ENCODE results near the gene B4GALNT3. TPM values are rescaled to one million over a fixed set of nuclear protein-coding genes. Genes with fewer than 3 reads are reported as not detected.

The B4GALNT3 gene
- total RNA-seq, 4 donors from 2014 or later, result 30.7 to 66.2 (median 35.0) TPM

DNA sequence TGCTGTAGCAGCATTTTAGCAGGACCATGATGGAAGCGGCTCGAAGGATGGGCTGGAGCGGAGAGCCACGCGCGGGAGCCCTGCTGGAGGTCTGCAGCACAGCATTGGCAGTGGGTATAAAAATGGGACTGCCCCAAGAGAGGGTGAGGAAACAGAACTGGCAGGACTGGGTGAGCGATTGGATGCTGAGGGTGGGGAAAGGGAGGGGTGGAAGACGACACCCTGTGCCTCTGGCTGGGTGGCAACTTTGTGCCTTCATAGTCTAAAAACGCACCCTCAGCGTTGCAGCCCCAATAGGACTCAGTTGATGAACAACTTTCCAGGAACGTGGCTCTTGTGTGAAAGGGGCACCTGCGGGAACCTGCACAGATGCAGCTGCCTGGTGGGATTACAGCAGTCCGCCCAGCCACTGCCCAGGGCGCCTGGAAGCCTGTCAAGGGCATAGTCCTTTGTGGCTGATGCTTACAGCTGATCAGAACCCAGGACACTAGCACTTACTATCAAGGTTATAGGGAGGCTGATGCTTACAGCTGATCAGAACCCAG is 130.5 kb downstream of the B4GALNT3 start:
- 55% methylated on average over 12 of the region's 14 CpGs for WGBS
- no peak overlapping the region for H3K4me3 ChIP-seq
- no peaks in the 10 kb centered on the region for H3K36me3 ChIP-seq
- H3K4me1 ChIP-seq, result peaks cover 16% of the 10 kb centered on the region
- no peak overlapping the region for H3K27ac ChIP-seq
- no peaks in the 10 kb centered on the region for H3K27me3 ChIP-seq
- TF ChIP-seq, protein P1, sequence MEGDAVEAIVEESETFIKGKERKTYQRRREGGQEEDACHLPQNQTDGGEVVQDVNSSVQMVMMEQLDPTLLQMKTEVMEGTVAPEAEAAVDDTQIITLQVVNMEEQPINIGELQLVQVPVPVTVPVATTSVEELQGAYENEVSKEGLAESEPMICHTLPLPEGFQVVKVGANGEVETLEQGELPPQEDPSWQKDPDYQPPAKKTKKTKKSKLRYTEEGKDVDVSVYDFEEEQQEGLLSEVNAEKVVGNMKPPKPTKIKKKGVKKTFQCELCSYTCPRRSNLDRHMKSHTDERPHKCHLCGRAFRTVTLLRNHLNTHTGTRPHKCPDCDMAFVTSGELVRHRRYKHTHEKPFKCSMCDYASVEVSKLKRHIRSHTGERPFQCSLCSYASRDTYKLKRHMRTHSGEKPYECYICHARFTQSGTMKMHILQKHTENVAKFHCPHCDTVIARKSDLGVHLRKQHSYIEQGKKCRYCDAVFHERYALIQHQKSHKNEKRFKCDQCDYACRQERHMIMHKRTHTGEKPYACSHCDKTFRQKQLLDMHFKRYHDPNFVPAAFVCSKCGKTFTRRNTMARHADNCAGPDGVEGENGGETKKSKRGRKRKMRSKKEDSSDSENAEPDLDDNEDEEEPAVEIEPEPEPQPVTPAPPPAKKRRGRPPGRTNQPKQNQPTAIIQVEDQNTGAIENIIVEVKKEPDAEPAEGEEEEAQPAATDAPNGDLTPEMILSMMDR (IDR thresholded peaks at IDR 0.05), result no peak
- no peak for TF ChIP-seq POLR2AphosphoS5 (IDR thresholded peaks at IDR 0.05)
- TF ChIP-seq POLR2A (IDR thresholded peaks at IDR 0.05), result no peak
- TF ChIP-seq EP300 (IDR thresholded peaks at IDR 0.05), result no peak
- H3K9me3 ChIP-seq, result no peaks in the 10 kb centered on the region
- DNase-seq (ENCODE audit: low spot score in 2 of 2), result peak in 1 of 2 donors; percentile 55

DNA sequence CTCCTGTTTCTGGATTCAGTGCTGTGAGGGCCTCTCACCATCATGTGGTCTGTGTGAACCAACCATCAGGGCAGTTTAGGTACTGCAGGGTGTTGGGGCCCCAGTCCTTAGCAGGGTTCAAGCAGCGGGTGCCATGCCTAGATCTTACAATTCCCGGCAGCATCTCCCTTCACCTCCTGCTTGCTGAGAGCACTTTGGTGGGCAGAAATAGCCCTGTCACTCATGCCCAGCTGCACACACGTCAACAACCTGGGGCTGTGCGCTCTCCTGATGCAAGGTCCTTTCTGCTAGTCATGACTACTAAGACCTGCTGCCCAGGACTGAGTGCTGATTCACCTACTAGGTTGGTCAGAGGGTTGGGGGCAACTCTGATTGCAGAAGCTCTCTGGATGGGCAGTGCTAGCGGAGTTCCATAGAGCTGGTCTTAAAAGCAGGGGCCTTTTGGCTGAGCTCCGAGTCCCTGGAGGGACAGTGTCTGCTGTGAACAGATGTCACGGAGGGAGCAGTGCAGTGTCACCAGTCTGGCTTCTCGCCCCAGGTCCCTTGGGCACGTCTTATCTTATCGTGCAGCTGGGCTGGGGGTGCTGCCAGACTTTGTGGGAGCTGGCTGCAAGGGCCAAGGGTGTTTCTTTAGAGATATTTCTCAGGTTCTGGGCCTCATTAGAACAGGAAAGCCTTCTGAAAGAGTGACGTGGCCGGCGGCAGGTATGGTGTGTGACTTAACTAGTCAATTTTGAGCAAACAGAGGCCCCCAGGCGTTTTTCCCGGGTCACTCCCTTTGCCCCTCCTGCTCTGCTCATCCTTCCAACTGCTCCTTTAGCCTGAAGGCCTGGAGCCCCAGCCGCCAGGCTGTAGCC is 131.7 kb downstream of the B4GALNT3 start:
- WGBS, result 64% methylated on average over 14 of the region's 16 CpGs
- H3K9me3 ChIP-seq, result no peaks in the 10 kb centered on the region
- TF ChIP-seq, protein P1 (IDR thresholded peaks at IDR 0.05), result no peak
- TF ChIP-seq EP300 (IDR thresholded peaks at IDR 0.05) (no peak), POLR2AphosphoS5 (IDR thresholded peaks at IDR 0.05) (no peak), POLR2A (IDR thresholded peaks at IDR 0.05) (no peak)
- no peaks in the 10 kb centered on the region for H3K36me3 ChIP-seq
- H3K27me3 ChIP-seq, result no peaks in the 10 kb centered on the region
- H3K4me1 ChIP-seq, result peaks cover 16% of the 10 kb centered on the region
- peak in 1 of 2 donors; percentile 14 for DNase-seq (ENCODE audit: low spot score in 2 of 2)
- H3K27ac ChIP-seq, result no peak overlapping the region
- H3K4me3 ChIP-seq, result no peak overlapping the region

DNA sequence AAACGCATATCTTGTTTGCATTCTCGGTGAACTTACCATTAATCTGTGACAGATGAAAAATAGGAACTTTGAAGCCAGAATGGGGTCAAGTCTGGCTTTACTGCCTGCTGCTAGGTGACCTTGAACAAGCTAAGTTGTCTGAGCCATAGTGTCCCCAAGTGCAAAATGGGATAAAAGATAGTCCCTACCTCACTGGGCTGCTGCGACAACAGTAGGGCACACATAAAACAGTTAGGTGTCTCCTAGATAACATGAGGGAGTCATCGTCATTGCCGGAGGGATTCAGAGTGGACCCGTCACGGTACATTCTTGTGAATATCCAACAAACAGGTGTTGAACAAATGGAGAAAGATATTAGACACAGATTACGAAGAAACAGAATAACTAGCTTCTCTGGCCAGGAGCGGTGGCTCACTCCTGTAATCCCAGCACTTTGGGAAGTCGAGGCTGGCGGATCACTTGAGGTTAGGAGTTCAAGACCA is 132.3 kb downstream of the B4GALNT3 start:
- H3K27me3 ChIP-seq, result no peaks in the 10 kb centered on the region
- H3K27ac ChIP-seq, result no peak overlapping the region
- WGBS, result 81% methylated on average over 11 of the region's 11 CpGs
- DNase-seq (ENCODE audit: low spot score in 2 of 2), result no peak
- H3K4me1 ChIP-seq, result peaks cover 16% of the 10 kb centered on the region
- TF ChIP-seq, protein P1 (IDR thresholded peaks at IDR 0.05), result no peak
- TF ChIP-seq POLR2A (IDR thresholded peaks at IDR 0.05), result no peak
- TF ChIP-seq POLR2AphosphoS5 (IDR thresholded peaks at IDR 0.05), result no peak
- TF ChIP-seq EP300 (IDR thresholded peaks at IDR 0.05), result no peak
- H3K4me3 ChIP-seq, result no peak overlapping the region
- no peaks in the 10 kb centered on the region for H3K36me3 ChIP-seq
- no peaks in the 10 kb centered on the region for H3K9me3 ChIP-seq

DNA sequence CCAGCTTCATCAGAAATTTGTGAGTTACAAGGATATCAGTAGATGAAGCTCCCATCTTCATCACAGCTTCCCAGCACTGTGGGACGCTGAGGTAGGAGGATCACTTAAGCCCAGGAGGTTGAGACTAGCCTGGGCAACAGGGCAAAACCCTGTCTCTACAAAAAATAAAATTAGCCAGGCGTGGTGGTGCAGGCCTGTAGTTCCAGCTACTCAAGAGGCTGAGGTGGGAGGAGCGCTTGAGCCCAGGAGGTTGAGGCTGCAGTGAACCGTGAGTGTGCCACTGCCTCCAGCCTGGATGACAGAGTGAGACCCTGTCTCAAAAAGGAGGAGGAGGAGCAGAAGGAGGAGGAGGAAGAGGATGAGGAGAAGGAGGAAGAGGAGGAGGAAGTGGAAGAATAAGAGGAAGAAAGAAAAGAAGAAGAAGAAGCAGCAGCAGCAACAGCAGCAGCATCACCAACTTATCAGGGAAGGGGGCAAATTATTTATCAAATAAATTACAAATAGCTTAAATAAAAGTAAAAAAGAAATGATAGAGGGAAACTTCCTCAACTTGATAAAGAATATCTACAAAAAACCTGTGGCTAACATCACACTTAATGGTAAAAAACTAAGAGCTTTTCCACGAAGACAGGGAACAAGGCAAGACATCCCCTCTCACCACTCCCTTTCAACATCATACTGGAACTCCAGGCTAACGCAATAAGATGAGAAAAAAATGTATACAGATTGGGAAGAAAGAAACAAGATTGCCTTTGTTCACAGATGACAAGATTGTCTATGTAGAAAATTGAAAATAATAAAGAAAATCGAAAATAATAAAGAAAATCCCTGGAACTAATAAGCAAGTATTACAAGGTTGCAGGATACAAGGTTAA is 133.9 kb downstream of the B4GALNT3 start:
- no peaks in the 10 kb centered on the region for H3K27me3 ChIP-seq
- DNase-seq (ENCODE audit: low spot score in 2 of 2), result no peak
- H3K9me3 ChIP-seq, result no peaks in the 10 kb centered on the region
- peaks cover 30% of the 10 kb centered on the region for H3K4me1 ChIP-seq
- TF ChIP-seq POLR2AphosphoS5 (IDR thresholded peaks at IDR 0.05), result no peak
- TF ChIP-seq, protein P1 (IDR thresholded peaks at IDR 0.05), result no peak
- no peak for TF ChIP-seq POLR2A (IDR thresholded peaks at IDR 0.05)
- TF ChIP-seq EP300 (IDR thresholded peaks at IDR 0.05), result no peak
- H3K36me3 ChIP-seq, result no peaks in the 10 kb centered on the region
- WGBS, result 82% methylated on average over 7 of the region's 7 CpGs
- H3K4me3 ChIP-seq, result no peak overlapping the region
- H3K27ac ChIP-seq, result no peak overlapping the region
